Measurements from ENCODE around the gene SERPINA12.
A peak's percentile ranks its signal among the peaks of the same experiment; 100 is the strongest.
"Not testable (repeated sequence)": the region's sequence is repeated elsewhere in the genome, so short reads cannot be mapped to it uniquely, and the experiment has no call there.

Gene SERPINA12

DNA sequence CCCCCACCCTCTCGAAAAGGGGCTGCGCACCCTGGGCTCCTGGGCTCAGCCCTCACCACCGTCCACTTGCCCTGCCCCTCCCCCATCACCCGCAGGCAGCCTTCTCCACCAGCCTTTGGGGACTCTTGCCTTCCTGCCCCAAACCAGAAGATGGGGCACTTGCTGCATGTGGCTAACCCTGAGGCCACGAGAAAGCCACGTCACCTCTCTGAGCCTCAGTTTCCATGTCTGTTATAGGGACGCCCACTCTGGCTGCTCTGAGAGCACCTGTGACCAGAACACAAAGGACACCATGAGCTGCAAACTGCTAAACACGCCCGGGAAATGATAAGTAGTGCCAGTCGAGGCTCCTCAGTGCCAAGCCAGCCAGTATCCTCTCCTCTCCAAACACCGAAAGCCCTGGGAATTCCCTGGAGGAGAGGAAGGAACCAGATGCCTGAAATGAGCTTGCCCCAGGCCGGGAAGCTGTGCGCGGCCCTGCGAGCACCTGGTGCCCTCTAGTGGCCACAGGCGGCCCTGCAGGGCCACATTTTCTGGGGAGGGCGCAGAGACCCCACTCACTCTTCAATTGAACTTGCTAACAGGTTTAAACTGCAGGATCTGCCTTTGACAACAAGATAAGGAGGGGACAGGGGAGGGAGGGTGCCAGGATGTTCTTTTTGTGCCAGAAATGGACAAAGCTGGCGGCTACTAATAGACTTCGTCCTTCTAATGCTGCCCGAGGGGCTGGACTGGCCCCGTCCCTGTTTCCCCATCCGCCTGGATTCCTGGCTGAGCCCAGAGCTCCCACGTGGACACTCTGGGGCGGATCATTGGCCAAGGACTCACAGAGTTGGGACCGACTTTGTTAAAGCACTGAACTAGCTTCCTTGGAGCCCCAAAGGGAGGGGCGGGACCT, 23.1 kb downstream of the SERPINA12 start:
- peak; percentile 85 for DNase-seq

DNA sequence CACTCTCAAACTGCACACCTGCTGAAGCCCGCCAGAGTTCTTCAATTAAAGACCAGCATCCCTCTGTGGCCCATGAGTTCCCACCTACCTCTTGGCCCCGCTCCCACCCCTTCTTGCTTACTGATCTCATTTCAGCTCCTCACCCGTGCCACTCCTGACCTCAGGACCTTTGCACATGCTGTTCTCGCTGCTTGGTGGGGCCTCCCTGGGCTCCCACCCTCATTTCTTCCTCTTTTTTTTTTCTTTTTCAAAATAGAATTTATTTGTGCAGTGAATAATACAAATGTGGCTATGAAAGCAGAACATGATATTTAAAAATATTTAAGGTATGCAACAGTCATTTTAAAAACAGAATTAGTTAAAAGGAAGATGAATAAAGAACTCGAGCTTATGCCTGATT, 24.8 kb downstream of the SERPINA12 start:
- DNase-seq: no peak

DNA sequence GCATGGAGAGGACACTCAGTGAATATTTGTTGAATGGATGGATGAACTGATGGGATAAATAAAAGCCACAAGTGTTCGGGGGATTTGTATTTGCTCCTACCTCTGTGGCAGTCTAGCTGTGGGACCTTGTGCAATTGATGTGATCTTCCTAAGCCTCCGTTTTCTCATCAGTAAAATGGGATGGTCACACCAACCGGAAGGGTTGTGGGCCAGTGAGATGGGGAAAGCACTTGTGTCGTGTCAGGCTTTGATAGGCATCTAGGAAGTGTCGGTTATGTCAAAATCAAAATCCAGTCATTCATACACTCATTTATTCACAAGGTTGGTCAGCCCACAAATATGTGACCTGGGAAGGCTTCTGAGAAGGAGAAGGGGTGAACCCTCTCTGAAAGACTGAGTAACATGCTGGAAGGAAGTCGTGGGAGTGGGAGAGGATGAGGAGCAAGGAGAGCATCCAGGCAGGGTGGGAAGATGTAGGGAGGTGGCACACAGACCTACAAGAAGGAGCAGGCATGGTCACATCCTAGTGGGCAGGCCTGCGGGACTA, 25.5 kb downstream of the SERPINA12 start:
- no peak for DNase-seq

DNA sequence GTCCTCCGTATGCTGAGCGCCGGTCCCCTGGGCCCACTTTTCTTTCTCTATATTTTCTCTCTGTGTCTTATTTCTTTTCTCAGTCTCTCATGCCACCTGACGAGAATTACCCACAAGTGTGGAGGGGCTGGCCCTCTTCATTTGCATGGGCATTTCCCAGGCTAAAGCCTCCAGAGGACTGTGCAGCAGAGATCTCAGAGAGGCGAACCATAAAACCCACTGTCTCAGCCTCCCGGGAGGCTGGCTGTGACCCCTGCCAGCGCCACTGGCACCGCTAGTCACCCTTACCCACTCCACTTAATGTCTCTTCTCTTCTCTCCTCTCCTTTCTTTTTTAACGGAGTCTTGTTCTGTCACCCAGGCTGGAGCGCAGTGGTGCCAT, 26.2 kb downstream of the SERPINA12 start:
- no peak for DNase-seq

DNA sequence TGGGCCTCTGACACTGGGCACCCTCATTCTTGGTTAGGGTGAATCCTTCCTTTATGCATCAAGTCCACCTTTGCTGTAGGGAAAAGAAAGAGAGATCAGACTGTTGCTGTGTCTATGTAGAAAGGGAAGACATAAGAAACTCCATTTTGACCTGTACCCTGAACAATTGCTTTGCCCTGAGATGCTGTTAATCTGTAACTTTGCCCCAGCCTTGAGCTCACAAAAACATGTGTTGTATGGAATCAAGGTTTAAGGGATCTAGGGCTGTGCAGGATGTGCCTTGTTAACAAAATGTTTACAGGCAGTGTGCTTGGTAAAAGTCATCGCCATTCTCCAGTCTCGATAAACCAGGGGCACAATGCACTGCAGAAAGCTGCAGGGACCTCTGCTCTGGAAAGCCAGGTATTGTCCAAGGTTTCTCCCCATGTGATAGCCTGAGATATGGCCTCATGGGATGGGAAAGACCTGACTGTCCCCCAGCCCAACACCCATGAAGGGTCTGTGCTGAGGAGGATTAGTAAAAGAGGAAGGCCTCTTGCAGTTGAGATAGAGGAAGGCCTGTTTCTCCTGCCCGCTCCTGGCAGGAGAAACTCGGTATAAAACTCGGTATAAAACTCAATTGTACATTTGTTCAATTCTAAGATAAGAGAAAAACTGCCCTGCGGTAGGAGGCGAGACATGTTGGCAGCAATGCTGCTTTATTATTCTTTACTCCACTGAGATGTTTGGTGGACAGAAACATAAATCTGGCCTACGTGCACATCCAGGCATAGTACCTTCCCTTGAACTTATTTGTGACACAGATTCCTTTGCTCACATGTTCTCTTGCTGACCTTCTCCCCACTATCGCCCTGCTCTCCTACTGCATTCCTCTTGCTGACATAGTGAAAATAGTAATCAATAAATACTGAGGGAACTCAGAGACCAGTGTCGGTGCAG, 26.9 kb downstream of the SERPINA12 start:
- not testable (repeated sequence) for DNase-seq

DNA sequence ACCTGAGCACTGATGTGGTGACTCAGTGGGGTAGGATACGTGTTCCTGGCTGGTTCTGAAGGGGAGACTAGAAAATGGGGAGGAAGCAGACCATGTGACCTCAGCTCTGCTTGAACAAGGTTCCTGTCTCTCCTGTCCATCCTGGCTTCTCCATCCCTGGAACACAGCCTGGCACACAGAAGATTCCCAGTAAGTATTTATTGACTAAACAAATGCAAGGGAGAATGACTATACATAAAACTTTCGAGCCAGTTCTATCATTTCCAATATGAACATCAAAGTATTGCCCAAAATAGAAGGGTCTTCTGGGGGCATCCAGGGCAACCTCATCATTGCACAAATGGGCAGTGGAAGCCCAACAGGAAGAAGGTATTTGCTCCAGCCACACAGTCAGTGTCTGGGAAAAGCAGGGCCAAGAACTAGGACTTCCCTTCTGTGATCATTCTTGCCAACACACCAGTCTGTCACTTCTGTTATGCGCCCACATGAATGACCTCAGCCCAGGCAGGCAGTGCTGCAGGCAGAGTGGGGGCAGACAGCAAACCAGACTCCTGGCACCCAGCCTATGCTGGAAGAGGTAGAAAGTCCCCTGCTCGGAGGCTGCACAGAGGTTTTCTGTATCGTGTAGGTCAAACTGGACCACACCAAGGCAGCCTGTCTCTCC, 27.7 kb downstream of the SERPINA12 start:
- DNase-seq: no peak

DNA sequence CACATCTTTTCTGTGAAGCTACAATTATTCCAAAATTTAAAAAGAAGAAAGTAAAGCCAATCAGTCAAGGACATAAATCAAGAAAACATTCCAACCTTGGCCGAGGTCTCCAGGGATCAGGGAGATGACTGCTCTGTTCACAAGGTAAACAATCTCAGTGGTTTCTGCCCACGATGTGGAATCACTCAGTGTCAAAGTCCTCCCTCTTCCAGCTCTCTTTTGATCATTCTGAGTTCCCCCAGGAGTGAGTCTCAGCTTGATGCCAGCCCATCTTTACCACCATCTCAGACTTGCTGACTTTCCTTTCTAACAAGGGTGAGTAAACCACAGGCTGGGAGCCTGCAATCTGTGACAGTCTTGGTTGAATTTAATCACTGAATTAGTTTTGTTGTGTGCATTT, 28.5 kb downstream of the SERPINA12 start:
- no peak for DNase-seq

DNA sequence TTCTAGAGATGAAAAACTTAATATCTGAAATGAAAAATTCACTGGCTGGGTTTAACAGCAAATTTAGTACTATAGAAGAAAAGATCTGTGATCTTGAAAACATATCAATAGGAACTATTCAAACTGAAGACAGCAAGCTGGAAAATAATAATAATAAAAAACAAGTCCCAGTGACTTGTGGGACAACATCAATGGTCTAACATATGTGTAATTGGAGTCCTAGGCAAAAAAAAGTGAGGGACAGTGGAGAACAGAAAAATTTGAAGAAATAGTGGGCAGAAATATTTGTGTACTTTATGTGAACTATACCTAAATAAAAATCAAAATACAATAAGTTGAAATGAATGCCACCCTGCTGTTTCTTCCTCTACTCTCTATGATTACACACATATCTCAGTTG, 30.8 kb downstream of the SERPINA12 start:
- DNase-seq: no peak

DNA sequence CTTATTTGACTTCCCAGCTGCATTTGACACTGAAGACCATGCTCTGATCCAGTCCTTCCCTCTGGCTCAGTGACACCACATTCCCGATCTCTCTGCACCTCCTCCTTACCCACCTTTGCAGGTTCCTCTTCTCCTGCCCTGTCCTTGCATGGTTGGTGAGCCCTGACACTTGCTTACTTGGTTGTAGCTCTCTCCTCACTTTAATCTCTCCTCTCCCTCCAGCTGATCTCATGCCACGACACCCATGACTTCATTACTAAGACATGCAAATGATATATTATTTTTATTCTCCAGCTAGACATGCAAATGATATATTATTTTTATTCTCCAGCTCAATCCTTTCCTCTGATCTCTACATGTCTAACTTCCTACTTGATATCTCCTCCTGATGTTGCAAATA, 33.2 kb downstream of the SERPINA12 start, which contains the start of gene SERPINA9:
Gene SERPINA9 (minus strand): TSS at position 175 of the 400 bp plus-strand sequence. CDS start 6,357 bp downstream, outside the sequence.
- no peak for DNase-seq

DNA sequence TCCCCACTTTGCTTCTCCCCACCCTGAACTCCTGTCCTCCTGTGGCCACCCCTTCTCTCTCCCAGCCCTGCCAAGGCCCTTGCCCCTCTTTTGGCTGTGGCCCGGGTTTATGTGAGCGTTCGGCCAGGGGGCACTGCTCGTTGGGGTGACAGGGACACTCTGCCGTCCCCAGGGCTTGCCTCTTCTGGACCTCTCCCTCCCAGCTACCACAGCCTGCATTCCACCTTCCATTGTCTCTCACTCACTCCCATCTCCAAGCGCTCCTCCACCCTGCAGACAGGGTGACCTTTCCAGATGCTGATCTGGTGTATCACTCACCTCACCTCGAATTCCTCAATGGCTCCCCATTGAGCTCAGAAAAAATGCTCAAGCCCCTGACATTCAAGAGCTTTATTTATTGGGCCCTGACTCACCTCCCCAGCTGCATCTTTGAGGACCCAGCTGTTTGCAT, 34.7 kb downstream of the SERPINA12 start:
- peak; percentile 8 for DNase-seq

DNA sequence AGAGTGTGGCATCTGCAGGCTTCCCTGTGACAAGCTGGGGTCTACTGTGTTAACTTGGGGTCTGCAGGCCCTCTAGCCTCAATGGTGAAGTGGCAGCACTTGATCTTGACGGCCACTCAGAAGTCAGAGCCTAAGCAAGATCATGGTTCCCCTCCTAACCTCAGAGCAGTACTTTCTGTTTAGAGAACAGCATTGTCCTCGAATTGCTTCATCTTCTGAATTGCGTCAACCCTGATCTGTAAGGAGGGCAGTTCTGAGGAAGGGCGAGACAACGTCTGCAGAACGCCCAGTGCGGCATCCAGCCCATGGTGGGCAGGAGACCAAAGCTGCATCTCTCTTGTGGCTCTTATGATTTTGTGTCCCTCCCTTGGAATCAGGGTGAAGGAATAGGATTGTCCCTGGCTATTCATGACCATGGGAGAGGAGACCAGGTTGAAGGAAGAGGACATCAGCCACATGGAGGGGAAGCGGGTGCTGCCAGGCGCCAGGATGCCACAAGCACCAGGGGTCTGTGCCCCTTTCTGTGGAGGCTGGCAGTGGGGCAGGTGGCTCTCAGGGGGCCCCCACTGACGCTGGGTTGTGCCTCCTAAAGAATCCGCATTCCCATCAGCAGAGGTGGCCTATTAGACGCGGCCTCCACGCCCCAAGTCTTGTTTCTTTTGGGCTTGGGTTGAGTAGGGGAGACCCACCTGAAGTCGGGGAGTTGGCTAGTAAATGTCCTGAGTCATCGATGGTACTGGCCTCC, 35.4 kb downstream of the SERPINA12 start:
- DNase-seq: peak; percentile 28

DNA sequence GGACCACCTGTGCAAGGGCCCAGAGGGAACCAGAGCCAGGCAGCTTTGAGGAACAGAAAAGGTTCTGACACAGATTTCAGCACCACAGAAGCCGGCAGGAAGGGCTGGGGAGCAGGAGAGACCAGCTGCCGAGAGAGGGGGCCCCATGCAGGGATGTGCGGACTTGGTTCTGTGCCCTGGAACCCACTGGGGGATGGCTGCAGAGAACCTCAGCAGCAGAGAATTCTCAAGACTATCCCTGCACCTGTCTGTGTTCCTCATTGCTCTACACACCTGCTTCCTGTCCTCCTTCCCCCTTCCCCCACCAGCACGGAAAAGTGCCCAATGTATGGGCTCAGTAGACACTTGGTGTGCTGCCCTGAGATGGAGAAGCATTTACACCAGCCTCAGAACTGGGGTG, 36.4 kb downstream of the SERPINA12 start:
- peak; percentile 12 for DNase-seq

DNA sequence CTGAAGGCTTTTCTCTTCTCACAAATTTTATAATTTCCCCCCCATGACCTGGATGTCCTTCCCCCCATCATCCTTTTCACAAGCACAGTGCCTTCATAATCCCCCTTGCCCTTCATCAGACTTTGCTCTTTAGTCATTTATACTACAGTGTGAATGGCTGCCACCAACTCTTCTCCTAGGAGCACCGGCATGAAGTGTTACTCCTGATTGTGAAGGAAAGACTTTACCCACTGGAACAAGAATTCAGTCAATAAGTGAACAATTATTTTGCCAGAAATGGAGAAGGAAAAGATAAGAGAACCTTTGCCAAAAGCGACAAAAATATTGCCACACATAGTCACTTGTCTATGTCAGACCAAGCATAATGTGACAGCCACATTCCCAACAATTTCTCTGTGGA, 38.2 kb downstream of the SERPINA12 start:
- DNase-seq: no peak

DNA sequence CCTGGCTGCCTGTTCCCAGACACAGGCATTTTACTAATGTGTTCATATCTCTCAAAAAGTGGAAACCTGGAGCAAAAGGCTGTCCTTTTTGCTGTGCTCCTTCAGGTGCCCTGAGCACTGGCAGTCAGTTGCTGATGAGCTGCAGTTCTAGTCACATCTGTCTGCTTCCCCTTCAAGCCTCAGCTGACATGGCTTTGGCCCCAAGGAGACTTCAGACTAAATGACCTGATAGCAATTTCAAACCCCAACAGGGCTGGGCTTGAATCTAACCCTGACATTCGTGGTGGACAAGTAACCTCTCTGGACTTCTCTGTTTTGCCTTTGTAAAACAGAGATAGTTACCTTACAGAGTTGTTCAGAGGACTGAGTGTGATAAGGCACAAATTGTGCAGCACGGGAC, 39.0 kb downstream of the SERPINA12 start:
- peak; percentile 10 for DNase-seq

DNA sequence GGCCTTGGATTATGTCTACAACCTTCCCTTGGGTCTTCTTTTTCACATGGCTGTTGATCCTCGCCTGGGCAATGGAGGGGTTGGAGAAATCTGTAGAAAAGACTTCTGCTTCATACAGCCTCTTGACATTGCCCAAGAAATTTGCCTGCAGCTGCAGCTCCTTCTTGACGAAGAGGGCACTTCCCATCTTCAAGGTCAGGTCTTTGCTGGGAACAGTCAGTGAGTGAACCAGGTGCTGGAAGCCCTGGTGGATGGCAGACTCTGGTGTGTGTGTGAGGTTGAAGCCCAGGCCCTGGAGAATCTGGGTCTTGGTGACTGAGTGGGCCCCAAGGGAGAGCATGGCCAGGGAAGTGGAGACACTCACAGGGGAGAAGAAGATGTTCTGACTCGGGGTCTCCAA, 40.0 kb downstream of the SERPINA12 start:
- DNase-seq: peak; percentile 12

DNA sequence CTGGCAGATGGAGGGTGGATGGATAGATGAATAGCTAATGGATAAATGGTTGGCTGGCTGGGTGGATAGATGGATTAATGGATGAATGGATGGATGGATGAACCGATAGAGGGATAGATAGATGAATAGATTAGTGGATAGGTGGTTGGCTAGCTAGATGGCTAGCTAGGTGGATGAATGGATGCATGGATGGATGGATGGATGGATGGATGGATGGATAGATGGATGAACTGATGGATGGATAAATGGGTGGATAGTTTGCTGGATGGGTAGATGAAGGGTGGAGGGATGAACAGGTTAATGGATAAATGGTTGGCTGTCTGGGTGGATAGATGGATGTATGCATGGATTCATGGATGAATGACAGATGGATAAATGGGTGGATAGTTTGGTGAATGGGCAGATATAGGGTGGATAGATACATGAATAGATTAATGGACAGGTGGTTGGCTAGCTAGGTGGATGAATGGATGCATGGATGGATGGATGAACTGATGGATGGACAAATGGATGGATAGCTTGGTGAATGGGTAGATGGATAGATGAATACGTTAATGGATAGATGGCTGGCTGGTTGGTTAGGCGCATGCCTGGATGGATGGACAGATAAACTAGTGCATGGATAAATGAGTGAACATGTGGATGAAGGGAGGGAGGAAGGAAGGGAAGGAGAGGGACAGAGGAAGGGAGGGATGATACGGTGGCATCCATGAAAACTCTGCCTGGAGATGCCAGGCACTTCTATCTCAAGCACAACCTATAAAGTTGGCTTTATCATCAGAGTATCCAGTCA, 41.3 kb downstream of the SERPINA12 start:
- peak; percentile 1 for DNase-seq

DNA sequence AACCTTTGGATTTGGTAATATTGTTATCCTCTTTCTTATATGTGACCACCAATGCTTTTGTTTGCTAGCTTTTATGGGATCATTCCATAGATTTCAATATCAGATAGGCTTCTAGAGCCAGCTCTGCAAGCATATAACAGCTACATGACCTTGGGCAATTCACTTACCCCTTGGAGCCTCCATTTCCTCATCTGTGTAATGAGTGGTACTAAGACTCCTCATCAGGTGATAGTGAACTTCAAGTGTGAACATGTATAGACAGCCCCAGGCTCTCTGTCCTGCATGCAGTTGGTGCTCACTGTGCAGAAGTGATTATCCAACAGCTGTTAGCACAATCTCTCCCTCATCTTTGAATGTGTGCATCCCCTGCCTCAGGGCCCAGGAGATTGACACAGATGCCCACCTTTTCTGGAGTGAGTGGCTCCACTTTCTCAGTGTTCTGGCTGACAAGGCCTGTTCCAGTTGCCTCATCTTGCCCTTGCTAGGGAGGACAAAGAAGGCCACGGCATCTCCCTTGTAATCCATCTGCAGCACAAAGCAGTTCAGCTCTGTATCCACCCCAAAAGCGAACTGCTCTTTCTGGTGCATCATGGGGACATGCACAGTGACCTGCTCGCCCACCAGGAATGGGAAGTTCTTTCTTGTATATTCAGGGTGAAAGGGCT, 42.4 kb downstream of the SERPINA12 start:
- peak; percentile 13 for DNase-seq

DNA sequence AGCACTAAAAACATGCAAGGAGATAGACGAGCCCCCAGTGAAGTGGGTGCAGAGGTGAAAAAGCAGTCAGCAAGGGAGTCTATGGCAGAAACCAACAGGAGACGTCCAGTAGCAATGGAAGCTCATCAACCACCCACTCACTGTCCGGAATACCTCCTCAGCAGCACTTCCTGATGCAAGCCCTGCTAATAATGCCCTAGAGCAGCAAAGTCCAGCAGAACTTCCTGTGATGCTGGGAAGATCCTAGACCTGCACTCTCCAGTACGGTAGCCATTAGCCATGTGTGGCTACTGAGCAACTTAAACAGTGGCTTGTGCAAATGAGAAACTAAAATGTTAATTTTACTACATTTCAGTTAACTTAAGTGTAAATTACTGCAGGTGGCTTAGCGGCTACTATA, 44.2 kb downstream of the SERPINA12 start:
- DNase-seq: no peak

DNA sequence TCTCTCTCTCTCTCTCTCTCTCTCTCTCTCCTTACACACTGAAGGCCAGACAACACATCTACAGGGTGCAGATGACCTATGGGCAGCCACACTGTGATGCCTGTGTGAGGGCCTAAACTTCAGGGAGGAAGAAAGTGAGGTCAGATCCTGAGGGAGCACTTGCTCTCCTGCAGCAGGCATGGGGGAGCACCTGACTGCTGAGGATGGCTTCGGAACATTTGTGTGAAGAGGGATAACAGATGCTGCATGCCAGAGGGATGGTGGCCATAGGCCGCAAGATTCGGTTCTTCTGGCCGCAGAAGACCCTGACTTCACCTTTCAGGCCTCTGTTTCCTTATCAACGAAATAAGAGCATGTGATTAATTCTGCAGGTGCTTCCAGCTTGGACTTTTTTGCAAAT, 45.0 kb downstream of the SERPINA12 start:
- DNase-seq: no peak

DNA sequence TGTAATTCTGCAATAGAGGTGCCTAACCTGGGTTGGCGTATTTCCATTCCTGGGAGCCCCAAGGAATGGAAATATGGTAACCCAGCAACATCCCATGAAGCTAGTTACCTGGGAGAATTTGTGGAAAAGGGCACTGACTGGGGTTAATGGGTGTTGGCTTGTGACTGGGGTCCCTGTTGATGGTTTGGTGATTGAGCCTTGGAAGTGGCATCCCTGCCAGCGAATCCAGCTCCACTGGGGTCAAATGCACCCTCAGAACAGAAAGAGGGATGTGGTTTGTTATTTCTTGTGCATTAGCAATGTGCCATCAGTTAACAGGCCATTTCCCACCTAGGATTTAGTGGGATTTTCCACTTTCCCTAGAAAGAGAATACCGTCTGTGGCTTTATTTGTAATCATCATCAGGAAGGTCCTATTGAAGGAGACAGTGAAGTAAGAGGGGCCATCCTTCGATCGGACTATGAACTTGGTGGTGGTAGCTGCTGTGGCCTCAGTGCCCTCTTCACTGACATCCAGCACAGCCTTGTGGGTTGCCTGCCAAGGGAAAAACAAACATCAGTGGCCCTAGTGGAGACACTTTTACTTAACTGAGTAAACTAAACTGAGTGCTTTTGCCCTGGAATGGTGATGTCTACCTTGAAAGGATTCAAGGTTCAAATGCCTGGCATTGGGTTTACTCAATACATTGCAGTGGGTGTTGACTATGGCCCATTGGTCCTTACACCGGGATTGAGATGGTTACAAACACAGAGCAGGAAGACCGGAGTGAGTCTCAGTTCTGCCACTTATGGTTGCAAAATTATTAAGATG, 46.3 kb downstream of the SERPINA12 start:
- DNase-seq: no peak

Measured in activated CD8-positive, alpha-beta memory T cell treated with anti-CD3 and anti-CD28 coated beads, Interleukin-2, amount 50 U/mL, for 48 hours (primary cell).